ENCODE data around the gene FAM9C. TPM values are rescaled to one million over a fixed set of nuclear protein-coding genes. Genes with fewer than 3 reads are reported as not detected.
A peak's percentile ranks its signal among the peaks of the same experiment; 100 is the strongest.
"Not testable (repeated sequence)": the region's sequence is repeated elsewhere in the genome, so short reads cannot be mapped to it uniquely, and the experiment has no call there.

Gene FAM9C
- total RNA-seq, 1 donor from 2014 or later, result not detected

DNA sequence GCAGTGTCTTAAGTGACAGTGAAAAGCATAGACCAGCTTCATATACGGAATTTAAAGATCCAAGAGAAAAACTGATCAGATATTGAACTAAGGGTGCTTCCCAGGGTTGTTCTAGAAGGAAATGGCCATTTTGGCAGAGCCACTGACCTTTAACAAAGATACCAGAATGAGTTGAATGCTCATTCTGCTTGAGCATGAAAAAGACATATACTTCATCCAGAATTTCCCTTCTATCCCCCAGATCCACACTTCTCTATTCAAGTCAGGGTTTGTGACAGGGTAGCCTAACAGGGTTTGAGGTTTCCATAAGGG, 45.6 kb upstream of the FAM9C start:
- no peak for TF ChIP-seq CTCF (IDR thresholded peaks at IDR 0.05)
- DNase-seq (no peak), ATAC-seq (peak in 1 of 2 donors; percentile 29)
- H3K27me3 ChIP-seq (ENCODE audit: low read depth), result no peaks in the 10 kb centered on the region
- H3K9me3 ChIP-seq, result no peaks in the 10 kb centered on the region
- intact Hi-C loops (cut with DNase I), result no loop called here
- no peaks in the 10 kb centered on the region for H3K36me3 ChIP-seq
- no peak overlapping the region for H3K4me3 ChIP-seq
- peak overlapping the region; percentile 79 for H3K27ac ChIP-seq
- H3K4me1 ChIP-seq, result peaks cover 12% of the 10 kb centered on the region

- intact Hi-C loops (cut with DNase I), result no loop called here
- no peak for DNase-seq
Measured at GRCh38 chrX:13088156-13088487, 43.7 kb upstream of the FAM9C start.

GRCh38 chrX:13087322-13088155, 43.1 kb upstream of the FAM9C start:
- no peak overlapping the region for H3K4me3 ChIP-seq
- peak overlapping the region; percentile 31 for H3K27ac ChIP-seq
- H3K9me3 ChIP-seq, result no peaks in the 10 kb centered on the region
- H3K27me3 ChIP-seq (ENCODE audit: low read depth), result no peaks in the 10 kb centered on the region
- ATAC-seq (peak; percentile 59 to 65), DNase-seq (no peak)
- no peak for TF ChIP-seq CTCF (IDR thresholded peaks at IDR 0.05)
- no peaks in the 10 kb centered on the region for H3K36me3 ChIP-seq
- peaks cover 4% of the 10 kb centered on the region for H3K4me1 ChIP-seq
- intact Hi-C loops (cut with DNase I), result no loop called here

More at GRCh38 chrX:13088156-13088487, 43.7 kb upstream of the FAM9C start:
- H3K27me3 ChIP-seq (ENCODE audit: low read depth), result no peaks in the 10 kb centered on the region
- no peak for ATAC-seq
- no peak overlapping the region for H3K4me3 ChIP-seq
- peak overlapping the region; percentile 31 for H3K27ac ChIP-seq
- H3K36me3 ChIP-seq, result no peaks in the 10 kb centered on the region
- H3K9me3 ChIP-seq, result no peaks in the 10 kb centered on the region
- no peak for TF ChIP-seq CTCF (IDR thresholded peaks at IDR 0.05)
- no peaks in the 10 kb centered on the region for H3K4me1 ChIP-seq

- H3K27ac ChIP-seq; H3K27me3 ChIP-seq (ENCODE audit: low read depth); intact Hi-C loops (cut with DNase I); H3K4me3 ChIP-seq; H3K9me3 ChIP-seq; H3K36me3 ChIP-seq; ATAC-seq; DNase-seq: not testable (repeated sequence)
- H3K4me1 ChIP-seq, result peaks cover 11% of the 10 kb centered on the region
Measured at GRCh38 chrX:13086793-13087321, 42.4 kb upstream of the FAM9C start.

- no peaks in the 10 kb centered on the region for H3K36me3 ChIP-seq
- no peaks in the 10 kb centered on the region for H3K9me3 ChIP-seq
- ATAC-seq (no peak), DNase-seq (no peak)
- no peak overlapping the region for H3K4me3 ChIP-seq
- H3K4me1 ChIP-seq, result peaks cover 19% of the 10 kb centered on the region
- H3K27ac ChIP-seq, result no peak overlapping the region
- TF ChIP-seq CTCF (IDR thresholded peaks at IDR 0.05), result no peak
- intact Hi-C loops (cut with DNase I), result no loop called here
- H3K27me3 ChIP-seq (ENCODE audit: low read depth), result no peaks in the 10 kb centered on the region
Measured at GRCh38 chrX:13086076-13086475, 41.7 kb upstream of the FAM9C start.

GRCh38 chrX:13085526-13085925, 41.1 kb upstream of the FAM9C start:
- no peaks in the 10 kb centered on the region for H3K36me3 ChIP-seq
- no peak for TF ChIP-seq CTCF (IDR thresholded peaks at IDR 0.05)
- peaks cover 23% of the 10 kb centered on the region for H3K4me1 ChIP-seq
- no peaks in the 10 kb centered on the region for H3K9me3 ChIP-seq
- no peak for DNase-seq
- no peak overlapping the region for H3K4me3 ChIP-seq
- ATAC-seq, result no peak
- intact Hi-C loops (cut with DNase I), result no loop called here
- H3K27me3 ChIP-seq (ENCODE audit: low read depth), result no peaks in the 10 kb centered on the region
- no peak overlapping the region for H3K27ac ChIP-seq

Measured in lower lobe of right lung (tissue), 2 donors.